ENCODE measurements around the gene CDK7. TPM values are rescaled to one million over a fixed set of nuclear protein-coding genes. Genes with fewer than 3 reads are reported as not detected.
A peak's percentile ranks its signal among the peaks of the same experiment; 100 is the strongest.

Gene CDK7
- total and polyA plus RNA-seq, 9 of the 15 experiments (the other 6 are each of a cell fraction or from before 2014, with no cell fraction given): 41.7 to 143 (median 65.3) TPM

GRCh38 chr5:69189162-69190086, 45.3 kb upstream of the CDK7 start, which contains the start of gene CENPH (continued):
- TF ChIP-seq KDM4B (IDR thresholded peaks at IDR 0.05; ENCODE audit: borderline replicate concordance in 2 of 2, low read depth in 1 of 2): peak in 1 of 2 experiments; percentile 69; a peak in 1 of 4 replicates
- TF ChIP-seq ATF7 (IDR thresholded peaks at IDR 0.05): peak; percentile 77
- no peak for TF ChIP-seq ZNF146 (CRISPR knock-in tag; IDR thresholded peaks at IDR 0.05; ENCODE audit: unreplicated experiment)
- TF ChIP-seq, protein P1, sequence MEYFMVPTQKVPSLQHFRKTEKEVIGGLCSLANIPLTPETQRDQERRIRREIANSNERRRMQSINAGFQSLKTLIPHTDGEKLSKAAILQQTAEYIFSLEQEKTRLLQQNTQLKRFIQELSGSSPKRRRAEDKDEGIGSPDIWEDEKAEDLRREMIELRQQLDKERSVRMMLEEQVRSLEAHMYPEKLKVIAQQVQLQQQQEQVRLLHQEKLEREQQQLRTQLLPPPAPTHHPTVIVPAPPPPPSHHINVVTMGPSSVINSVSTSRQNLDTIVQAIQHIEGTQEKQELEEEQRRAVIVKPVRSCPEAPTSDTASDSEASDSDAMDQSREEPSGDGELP (CRISPR knock-in tag; IDR thresholded peaks at IDR 0.05; ENCODE audit: borderline replicate concordance): peak; percentile 85
- TF ChIP-seq, protein P2, sequence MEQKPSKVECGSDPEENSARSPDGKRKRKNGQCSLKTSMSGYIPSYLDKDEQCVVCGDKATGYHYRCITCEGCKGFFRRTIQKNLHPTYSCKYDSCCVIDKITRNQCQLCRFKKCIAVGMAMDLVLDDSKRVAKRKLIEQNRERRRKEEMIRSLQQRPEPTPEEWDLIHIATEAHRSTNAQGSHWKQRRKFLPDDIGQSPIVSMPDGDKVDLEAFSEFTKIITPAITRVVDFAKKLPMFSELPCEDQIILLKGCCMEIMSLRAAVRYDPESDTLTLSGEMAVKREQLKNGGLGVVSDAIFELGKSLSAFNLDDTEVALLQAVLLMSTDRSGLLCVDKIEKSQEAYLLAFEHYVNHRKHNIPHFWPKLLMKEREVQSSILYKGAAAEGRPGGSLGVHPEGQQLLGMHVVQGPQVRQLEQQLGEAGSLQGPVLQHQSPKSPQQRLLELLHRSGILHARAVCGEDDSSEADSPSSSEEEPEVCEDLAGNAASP (IDR thresholded peaks at IDR 0.05): peak; percentile 49; the same call in 1 of the 2 replicates
- TF ChIP-seq RB1 (IDR thresholded peaks at IDR 0.05; ENCODE audit: low read depth): peak; percentile 97
- TF ChIP-seq, protein P3, sequence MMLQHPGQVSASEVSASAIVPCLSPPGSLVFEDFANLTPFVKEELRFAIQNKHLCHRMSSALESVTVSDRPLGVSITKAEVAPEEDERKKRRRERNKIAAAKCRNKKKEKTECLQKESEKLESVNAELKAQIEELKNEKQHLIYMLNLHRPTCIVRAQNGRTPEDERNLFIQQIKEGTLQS (IDR thresholded peaks at IDR 0.05): peak; percentile 87
- TF ChIP-seq, protein P3 (CRISPR knock-in tag; conservative IDR thresholded peaks at IDR 0.05): no peak; the same call in 1 of the 2 replicates
- TF ChIP-seq FIP1L1 (IDR thresholded peaks at IDR 0.05; ENCODE audit: low read depth, low read length, poor library complexity, severe bottlenecking): peak; percentile 38
- TF ChIP-seq RREB1 (CRISPR knock-in tag; IDR thresholded peaks at IDR 0.05): peak; percentile 13; the same call in 1 of the 2 replicates
- TF ChIP-seq, protein P4, sequence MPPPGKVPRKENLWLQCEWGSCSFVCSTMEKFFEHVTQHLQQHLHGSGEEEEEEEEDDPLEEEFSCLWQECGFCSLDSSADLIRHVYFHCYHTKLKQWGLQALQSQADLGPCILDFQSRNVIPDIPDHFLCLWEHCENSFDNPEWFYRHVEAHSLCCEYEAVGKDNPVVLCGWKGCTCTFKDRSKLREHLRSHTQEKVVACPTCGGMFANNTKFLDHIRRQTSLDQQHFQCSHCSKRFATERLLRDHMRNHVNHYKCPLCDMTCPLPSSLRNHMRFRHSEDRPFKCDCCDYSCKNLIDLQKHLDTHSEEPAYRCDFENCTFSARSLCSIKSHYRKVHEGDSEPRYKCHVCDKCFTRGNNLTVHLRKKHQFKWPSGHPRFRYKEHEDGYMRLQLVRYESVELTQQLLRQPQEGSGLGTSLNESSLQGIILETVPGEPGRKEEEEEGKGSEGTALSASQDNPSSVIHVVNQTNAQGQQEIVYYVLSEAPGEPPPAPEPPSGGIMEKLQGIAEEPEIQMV (tag; conservative IDR thresholded peaks at IDR 0.05; ENCODE audit: low read depth): no peak
- TF ChIP-seq TAF1 (IDR thresholded peaks at IDR 0.05; ENCODE audit: control insufficient read depth, extremely low read depth, insufficient read depth, low read length, severe bottlenecking): peak; percentile 64

Measured in K562 (cell line).